ENCODE results near the gene IL1RAPL1.

DNA sequence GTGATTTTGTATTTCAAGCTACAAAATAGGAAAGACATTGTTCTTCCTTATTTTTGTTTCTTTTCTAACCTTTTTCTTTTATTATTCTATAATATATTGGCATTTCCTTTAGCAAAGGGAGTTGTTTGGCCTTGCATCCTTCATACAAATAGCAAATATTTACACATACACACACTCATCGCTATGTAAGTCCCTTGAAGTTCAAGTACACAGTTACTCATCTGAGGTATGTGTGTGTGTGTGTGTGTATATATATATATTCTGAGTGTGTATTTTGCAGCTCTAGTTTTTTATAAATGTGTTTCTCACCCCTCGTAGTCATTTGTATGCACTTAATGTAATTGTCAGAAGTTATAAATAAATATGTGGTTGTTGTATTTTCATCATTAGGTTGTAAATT lies 903.4 kb downstream of the IL1RAPL1 start:
- TF ChIP-seq, protein P1, sequence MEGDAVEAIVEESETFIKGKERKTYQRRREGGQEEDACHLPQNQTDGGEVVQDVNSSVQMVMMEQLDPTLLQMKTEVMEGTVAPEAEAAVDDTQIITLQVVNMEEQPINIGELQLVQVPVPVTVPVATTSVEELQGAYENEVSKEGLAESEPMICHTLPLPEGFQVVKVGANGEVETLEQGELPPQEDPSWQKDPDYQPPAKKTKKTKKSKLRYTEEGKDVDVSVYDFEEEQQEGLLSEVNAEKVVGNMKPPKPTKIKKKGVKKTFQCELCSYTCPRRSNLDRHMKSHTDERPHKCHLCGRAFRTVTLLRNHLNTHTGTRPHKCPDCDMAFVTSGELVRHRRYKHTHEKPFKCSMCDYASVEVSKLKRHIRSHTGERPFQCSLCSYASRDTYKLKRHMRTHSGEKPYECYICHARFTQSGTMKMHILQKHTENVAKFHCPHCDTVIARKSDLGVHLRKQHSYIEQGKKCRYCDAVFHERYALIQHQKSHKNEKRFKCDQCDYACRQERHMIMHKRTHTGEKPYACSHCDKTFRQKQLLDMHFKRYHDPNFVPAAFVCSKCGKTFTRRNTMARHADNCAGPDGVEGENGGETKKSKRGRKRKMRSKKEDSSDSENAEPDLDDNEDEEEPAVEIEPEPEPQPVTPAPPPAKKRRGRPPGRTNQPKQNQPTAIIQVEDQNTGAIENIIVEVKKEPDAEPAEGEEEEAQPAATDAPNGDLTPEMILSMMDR (IDR thresholded peaks at IDR 0.05), result no peak
- TF ChIP-seq POLR2A (IDR thresholded peaks at IDR 0.05), result no peak
